Endothelial cell of coronary artery (primary cell): ENCODE results near the gene CDH16. TPM values are rescaled to one million over a fixed set of nuclear protein-coding genes. Genes with fewer than 3 reads are reported as not detected.

Source experiments
- total RNA-seq: library from RNA; depleted of rRNA; stranded (reverse); fragments of >200 nt; gene quantifications from 2 replicates; pipeline ENCODE4 v1.2.3, GENCODE V29; 2014

Gene CDH16, protein sequence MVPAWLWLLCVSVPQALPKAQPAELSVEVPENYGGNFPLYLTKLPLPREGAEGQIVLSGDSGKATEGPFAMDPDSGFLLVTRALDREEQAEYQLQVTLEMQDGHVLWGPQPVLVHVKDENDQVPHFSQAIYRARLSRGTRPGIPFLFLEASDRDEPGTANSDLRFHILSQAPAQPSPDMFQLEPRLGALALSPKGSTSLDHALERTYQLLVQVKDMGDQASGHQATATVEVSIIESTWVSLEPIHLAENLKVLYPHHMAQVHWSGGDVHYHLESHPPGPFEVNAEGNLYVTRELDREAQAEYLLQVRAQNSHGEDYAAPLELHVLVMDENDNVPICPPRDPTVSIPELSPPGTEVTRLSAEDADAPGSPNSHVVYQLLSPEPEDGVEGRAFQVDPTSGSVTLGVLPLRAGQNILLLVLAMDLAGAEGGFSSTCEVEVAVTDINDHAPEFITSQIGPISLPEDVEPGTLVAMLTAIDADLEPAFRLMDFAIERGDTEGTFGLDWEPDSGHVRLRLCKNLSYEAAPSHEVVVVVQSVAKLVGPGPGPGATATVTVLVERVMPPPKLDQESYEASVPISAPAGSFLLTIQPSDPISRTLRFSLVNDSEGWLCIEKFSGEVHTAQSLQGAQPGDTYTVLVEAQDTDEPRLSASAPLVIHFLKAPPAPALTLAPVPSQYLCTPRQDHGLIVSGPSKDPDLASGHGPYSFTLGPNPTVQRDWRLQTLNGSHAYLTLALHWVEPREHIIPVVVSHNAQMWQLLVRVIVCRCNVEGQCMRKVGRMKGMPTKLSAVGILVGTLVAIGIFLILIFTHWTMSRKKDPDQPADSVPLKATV
- not detected in 2 replicates for total RNA-seq

DNA sequence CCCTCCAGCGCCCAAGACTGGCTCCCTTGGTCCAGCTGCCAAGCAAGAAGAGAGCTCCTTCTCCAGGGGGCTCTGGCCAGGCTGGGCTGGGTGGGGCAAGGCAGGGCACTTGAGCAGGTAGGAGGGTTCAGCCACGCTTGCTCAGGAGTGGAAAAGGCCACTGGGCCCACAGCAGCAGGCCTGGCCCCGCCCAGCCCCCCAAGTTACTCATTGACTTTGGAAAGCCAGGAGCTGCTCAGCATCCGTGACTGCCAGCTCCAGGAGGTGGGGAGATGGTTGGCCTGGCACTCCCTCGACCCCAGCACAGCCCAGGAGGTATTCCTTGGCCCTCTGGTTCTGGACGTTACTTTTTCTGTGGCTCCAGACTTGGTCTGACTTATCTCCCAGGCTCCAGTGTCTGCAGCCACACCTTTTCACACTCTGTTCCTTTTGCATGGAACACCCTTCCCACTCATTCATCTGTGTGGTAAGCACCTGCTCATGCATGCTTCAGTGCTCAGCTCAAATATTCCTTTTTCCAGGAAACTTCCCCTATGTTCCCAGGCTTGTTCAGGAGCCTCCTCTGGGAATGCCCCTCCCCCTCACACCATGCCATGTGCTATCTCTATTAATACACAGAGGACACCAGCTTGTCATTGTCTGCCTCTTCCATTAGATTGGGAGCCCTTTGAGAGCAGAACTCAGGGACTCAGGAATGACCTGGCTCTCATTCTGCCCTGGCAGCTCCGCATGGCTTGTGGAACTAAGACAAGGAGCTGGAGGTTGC is at the start of gene CDH16:
TSS of gene CDH16 (minus strand) at position 83 of the 766 bp plus-strand sequence. CDS start 820 bp downstream, outside the sequence.

DNA sequence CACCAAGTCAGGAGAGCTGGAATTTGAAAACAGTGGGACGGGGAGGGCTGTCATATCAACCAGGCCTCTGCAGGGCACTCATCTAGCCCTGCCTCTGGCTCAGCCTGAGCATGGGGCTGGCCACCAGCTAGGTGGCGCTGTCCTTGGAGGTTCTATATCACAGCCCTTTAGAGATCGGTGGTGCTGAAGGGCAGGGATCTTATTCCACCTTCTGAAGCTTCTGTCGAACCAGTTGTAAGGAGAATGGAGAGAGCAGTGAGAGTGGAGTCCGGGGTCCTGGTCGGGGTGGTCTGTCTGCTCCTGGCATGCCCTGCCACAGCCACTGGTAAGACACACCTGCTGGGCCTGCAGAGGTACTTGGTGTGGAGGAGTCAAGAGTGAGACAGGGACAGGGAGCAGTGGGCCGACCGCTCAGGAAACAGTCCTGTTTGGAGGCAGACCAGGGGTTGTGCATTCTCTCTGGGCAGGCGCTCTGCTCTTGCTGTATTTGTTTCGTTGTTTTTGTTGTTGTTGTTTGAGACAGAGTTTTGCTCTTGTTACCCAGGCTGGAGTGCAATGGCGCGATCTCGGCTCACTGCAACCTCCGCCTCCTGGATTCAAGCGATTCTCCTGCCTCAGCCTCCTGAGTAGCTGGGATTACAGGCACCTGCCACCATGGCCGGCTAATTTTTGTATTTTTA is 42.5 kb upstream of the CDH16 start, which contains the start of gene CES3:
TSS of gene CES3 (plus strand) at position 202 of the 680 bp plus-strand sequence. CDS start at position 244, 42 bp downstream.

DNA sequence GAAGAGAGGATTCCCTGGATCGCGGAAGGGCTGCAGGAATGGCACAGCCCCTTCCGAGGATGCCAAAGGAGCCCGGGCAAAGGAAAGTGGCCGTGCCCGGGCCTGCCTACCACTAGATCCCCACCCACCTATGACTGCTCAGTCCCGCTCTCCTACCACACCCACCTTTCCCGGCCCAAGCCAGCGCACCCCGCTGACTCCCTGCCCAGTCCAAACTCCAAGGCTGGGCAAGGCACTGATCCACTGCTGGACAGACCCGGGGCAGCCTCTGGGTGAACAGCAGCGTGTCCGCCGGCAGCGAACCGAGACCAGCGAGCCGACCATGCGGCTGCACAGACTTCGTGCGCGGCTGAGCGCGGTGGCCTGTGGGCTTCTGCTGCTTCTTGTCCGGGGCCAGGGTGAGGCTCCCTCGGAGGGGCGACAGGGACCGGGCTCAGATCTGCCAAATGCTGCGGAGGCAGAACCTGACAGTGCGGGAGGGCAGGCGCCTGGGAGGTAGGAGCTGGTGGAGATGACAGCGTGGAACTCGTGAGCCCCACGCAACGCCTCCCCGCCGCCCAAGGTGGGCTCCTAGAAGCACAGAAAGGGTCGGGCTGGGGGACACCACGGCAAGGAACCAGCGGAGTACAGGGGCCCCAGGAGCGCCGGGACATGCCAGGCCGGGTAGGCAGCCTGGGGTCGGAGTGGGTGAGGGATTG is 16.8 kb upstream of the CDH16 start, which contains the start of gene CES2:
TSS of gene CES2 (plus strand) at position 203 of the 698 bp plus-strand sequence. CDS start at position 323, 120 bp downstream.

DNA sequence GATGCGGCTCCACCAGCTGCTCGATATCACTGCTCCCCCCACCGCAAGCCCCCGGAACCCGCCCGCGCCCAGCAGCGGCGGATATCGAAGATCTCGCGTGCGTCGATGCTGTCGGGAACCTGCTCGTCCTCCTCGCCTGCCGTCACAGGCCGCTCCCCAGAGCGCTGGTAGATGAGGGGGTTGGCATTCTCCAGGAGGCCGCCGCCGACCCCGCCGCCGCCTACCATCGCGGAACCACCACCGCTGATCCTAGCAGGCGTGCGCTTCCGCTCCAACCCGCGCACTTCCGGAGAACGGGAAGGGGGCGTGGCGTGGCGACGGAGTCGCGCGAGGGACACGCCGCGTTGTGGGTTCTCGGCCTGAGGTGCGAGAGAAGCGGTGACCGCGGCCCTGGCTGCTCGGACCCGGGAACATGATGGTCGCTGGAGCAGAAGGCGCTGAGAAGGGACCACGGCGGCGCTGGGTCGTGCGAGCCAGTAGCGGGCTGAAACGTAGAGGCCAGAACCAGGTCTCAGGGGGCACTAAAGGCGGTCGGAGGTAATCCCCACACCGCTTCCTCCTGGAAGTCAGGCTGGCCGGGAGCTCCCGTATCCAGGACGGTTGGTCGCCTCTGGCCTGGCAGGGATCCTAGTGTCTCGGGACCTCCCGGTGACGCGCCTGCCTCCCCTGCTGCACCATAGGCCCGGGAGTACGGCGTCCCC is 15.6 kb upstream of the CDH16 start, which contains the start of gene CIAO2B:
TSS of gene CIAO2B (minus strand) at position 265 of the 701 bp plus-strand sequence. CDS start at position 227, 38 bp downstream.

DNA sequence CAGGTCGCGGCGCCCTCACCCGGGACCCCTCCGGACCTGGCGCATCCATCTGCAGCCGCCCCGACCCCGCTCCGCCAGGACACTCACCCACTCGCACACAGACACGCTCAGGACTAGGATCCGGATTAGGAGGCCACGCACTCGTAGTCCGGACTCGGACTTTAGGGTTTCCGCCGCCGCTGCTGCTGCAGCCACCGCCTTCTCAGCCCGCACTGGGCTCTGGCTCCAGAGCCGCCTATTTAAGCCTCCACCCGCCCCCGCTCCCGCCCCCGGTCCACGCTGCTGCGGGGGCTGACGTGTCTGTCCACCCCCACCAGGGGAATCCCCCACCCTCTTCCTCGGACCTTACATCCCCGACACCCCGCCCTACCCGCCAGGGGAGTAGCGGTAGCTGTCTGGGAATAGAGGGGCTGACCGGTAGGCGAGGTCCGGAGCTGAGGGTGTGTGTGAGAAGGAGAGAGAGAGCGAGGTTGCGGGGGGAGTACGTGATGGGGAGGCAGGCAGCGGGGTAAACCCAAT is 6.7 kb upstream of the CDH16 start, which contains the start of gene RRAD:
TSS of gene RRAD (minus strand) at position 214 of the 519 bp plus-strand sequence. CDS start 356 bp downstream, outside the sequence.

DNA sequence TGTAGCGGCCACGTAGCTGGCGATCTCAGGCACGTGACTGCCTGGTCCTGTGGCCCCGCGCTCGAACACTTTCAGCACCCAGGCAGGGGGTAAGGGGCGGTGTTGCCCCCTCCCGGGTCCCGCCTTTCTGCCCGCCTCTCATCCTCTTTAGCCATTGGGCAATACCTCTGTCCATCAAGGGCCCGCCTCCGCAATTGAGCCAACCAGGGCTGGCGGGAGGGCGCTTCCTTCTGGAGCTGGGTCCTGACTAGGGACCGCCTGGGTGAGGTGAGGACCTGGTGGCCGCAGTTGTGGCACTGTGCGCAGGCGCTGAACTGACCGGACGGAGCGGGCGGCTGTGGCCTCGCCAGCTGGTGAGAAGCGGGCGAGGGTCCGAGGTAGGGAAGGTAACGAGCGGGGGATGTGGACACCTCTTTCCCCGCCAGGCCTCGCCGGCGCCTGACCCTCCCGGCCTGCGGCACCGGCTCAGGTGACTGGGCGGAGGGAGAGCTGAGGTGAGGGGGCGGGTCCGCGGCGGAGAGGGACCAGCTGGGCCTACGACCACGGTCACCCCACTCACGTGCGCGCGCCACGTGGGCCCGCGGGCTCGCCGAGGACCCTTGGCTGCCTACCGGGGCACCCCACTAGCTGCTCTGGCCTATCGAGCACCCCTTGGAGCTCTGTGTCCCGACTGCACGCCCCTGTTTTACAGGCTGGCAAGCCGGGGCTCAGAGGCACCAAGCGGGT is 38.2 kb downstream of the CDH16 start, which contains the start of gene PDP2:
TSS of gene PDP2 (plus strand) at position 228 of the 726 bp plus-strand sequence. CDS start 3,770 bp downstream, outside the sequence.

Other genes starting within 250 kb of the CDH16 start
- 6.9 and 14.5 TPM in 2 replicates for gene CMTM4, start 222.1 kb downstream of the CDH16 start, total RNA-seq
- gene DYNC1LI2, start 167.3 kb downstream of the CDH16 start, total RNA-seq: 130 and 181 TPM in 2 replicates
- gene TERB1, start 117.3 kb downstream of the CDH16 start, total RNA-seq: under 0.01 TPM in 1 of 2 replicates, not detected in the other
- gene NAE1, start 87.9 kb downstream of the CDH16 start, total RNA-seq: 70.5 and 88.9 TPM in 2 replicates
- not detected in 2 replicates for gene CA7, start 74.5 kb downstream of the CDH16 start, total RNA-seq
- 4.9 and 8.5 TPM in 2 replicates for gene PDP2, start 38.4 kb downstream of the CDH16 start, total RNA-seq
- 0.45 and 1.0 TPM in 2 replicates for gene RRAD, start 6.7 kb upstream of the CDH16 start, total RNA-seq
- gene CIAO2B, start 15.5 kb upstream of the CDH16 start, total RNA-seq: 171 and 191 TPM in 2 replicates
- 14.7 and 14.9 TPM in 2 replicates for gene CES2, start 16.6 kb upstream of the CDH16 start, total RNA-seq
- 0.09 and 0.19 TPM in 2 replicates for gene CES3, start 42.4 kb upstream of the CDH16 start, total RNA-seq
- gene CES4A, start 69.7 kb upstream of the CDH16 start, total RNA-seq: 0.54 and 0.56 TPM in 2 replicates
- 96.9 and 97.7 TPM in 2 replicates for gene CBFB, start 110.3 kb upstream of the CDH16 start, total RNA-seq
- gene PHAF1, start 191.1 kb upstream of the CDH16 start, total RNA-seq: 10.3 and 12.0 TPM in 2 replicates
- gene B3GNT9, start 232.1 kb upstream of the CDH16 start, total RNA-seq: 3.7 and 7.8 TPM in 2 replicates
- gene TRADD, start 241.0 kb upstream of the CDH16 start, total RNA-seq: 13.9 and 17.1 TPM in 2 replicates
- 4.7 and 6.4 TPM in 2 replicates for gene FBXL8, start 241.1 kb upstream of the CDH16 start, total RNA-seq
- 0.45 and 3.2 TPM in 2 replicates for gene HSF4, start 245.9 kb upstream of the CDH16 start, total RNA-seq